Heart left ventricle (tissue), 13 donors: ENCODE measurements around the gene LIPC.

ENCODE experiments used
- POLR2A ChIP-seq, 2 donors: fragments of 450-650 bp; IDR thresholded peaks; one replicate each; pipeline ENCODE4 v1.6.1; 2017; ENCODE audit warnings: antibody characterized with exemption in 2 of 2, mild to moderate bottlenecking in 2 of 2, moderate library complexity in 2 of 2
- TF ChIP-seq, protein P1 (sequence below), 12 donors: fragments of 200-600 bp; sonication (generic) in 4 of 12; IDR thresholded peaks; one replicate each; pipeline versions ENCODE4 v1.5.0 to v1.8.0; 2018 to 2022; ENCODE audit warnings: antibody characterized with exemption in 12 of 12, mild to moderate bottlenecking in 5 of 12
- donor health status: ischemic (EF 13 %, LVEDD 7.1; RV severe dilation, severe dysfunction).
- donor health status: DM: no; HTN: yes; CAD: no.
- donor health status: DM: no; HTN: no; CAD: no.
- donor health status: ischemic (EF 25% LVEDD 6.9; RV normal size, moderate dysfunction).
- donor health status: ischemic (EF 25% LVEDD 5.7; RV mildly dilated, moderate dysfunction).
- donor health status: ischemic (EF 35%, LVEDD 5.7; RV mildly dilated, moderate dysfunction).
- donor health status: nonischemic (EF 11% LVEDD 7.7; RV severe dilation, severe dysfunction).
- donor health status: DM: yes; HTN: yes; CAD: no.
- donor health status: PGD.
- donor health status: ischemic (EF 29% LVEDD 5.4; RV normal size, mild dysfunction).
- donor health status: nonischemic (EF 23%, LVEDD 6.1; RV moderate dilation, normal function).

DNA sequence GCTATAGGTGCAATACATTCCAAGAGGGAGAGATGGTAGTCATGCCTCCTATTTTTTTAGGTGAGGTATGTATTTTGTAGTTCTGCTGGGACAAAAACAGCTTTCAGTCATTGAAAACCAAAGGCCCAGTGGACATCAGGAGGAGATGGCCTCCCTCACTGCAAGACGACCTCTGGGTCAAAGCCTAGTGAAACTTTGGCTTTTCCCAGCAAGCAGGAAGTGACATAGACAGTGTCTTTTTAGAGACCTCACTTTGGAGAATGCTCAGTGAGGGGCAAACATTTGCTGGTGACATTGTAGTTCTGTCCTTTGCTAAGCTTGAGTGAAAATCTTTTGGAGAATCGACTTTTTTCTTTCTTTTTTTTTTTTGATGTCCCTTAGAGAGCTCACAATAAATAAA is 27.3 kb downstream of the LIPC start:
- TF ChIP-seq POLR2A (IDR thresholded peaks at IDR 0.05), result no peak
- TF ChIP-seq, protein P1, sequence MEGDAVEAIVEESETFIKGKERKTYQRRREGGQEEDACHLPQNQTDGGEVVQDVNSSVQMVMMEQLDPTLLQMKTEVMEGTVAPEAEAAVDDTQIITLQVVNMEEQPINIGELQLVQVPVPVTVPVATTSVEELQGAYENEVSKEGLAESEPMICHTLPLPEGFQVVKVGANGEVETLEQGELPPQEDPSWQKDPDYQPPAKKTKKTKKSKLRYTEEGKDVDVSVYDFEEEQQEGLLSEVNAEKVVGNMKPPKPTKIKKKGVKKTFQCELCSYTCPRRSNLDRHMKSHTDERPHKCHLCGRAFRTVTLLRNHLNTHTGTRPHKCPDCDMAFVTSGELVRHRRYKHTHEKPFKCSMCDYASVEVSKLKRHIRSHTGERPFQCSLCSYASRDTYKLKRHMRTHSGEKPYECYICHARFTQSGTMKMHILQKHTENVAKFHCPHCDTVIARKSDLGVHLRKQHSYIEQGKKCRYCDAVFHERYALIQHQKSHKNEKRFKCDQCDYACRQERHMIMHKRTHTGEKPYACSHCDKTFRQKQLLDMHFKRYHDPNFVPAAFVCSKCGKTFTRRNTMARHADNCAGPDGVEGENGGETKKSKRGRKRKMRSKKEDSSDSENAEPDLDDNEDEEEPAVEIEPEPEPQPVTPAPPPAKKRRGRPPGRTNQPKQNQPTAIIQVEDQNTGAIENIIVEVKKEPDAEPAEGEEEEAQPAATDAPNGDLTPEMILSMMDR (IDR thresholded peaks at IDR 0.05), result no peak
